Fibroblast of lung (primary cell): Measurements from ENCODE around the gene HOXC11.
A peak's percentile ranks its signal among the peaks of the same experiment; 100 is the strongest.

Source experiments
- CTCF ChIP-seq, 2 donors: IDR thresholded peaks in 1 of 2; conservative IDR thresholded peaks in 1 of 2; 1 replicate in 1 of 2; 2 replicates in 1 of 2; pipeline ENCODE4 v1.5.1; 2011 to 2012; ENCODE audit warnings: low read length in 2 of 2, control low read depth in 1 of 2, inconsistent platforms in 1 of 2, low read depth in 1 of 2, mild to moderate bottlenecking in 1 of 2
- EZH2 ChIP-seq: IDR thresholded peaks from 2 replicates; pipeline ENCODE4 v1.5.1; 2012; ENCODE audit warnings: low read length, control low read depth, mild to moderate bottlenecking; ENCODE audit errors: missing control alignments

DNA sequence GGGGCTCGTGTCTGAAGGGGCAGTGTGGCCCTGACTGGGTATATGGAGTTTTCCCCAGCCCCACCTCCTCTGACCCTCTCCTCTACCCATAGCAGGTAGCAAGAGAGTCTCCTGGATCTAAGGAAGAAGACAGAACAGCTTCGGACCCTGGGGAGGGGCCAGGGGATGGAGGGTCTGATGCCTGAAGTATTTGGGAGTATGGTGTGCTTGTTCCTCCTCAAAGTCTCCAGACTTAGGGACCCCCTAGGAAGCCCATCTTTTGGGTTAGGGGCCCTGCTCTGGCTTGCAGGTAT lies 35.3 kb downstream of the HOXC11 start:
- TF ChIP-seq CTCF (conservative IDR thresholded peaks at IDR 0.05 in 1 of 2, IDR thresholded peaks at IDR 0.05 in 1 of 2; ENCODE audit: low read depth in 1 of 2, low read length in 2 of 2) (no peak), EZH2 (peak; percentile 76)
